ENCODE data around the gene CD22. TPM values are rescaled to one million over a fixed set of nuclear protein-coding genes. Genes with fewer than 3 reads are reported as not detected.

CD22 gene
- total RNA-seq, 2 experiments from 2014 or later: 0.63 to 0.76 TPM

DNA sequence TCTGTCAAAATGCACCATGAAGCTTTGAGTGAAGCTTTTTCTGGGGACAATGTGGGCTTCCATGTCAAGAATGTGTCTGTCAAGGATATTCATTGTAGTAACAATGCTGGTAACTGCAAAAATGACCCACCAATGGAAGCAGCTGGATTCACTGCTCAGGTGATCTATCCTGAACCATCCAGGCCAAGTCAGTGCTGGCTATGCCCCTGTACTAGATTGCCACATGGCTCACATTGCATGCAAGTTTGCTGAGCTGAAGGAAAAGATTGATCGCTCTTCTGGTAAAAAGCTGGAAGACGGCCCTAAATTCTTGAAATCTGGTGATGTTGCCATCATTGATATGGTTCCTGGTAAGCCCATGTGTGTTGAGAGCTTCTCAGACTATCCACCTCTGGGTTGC lies 54.5 kb downstream of the CD22 start:
- DNase-seq: no peak
- POLR2A ChIA-PET: no interaction called here
- peaks cover 27% of the 10 kb centered on the region for H3K27me3 Mint-ChIP-seq
- no peak overlapping the region for H3K4me3 Mint-ChIP-seq
- H3K4me1 Mint-ChIP-seq: peaks cover 1% of the 10 kb centered on the region
- H3K9me3 Mint-ChIP-seq: peaks cover 7% of the 10 kb centered on the region
- peaks cover 3% of the 10 kb centered on the region for H3K36me3 Mint-ChIP-seq (ENCODE audit: low read depth)
- H3K27ac Mint-ChIP-seq: no peak overlapping the region
- CTCF ChIA-PET: interaction anchor here (0.6 kb wide), 1 partner anchor 566 kb away, joined by 3 read pairs; no protein-coding TSS in a partner anchor

DNA sequence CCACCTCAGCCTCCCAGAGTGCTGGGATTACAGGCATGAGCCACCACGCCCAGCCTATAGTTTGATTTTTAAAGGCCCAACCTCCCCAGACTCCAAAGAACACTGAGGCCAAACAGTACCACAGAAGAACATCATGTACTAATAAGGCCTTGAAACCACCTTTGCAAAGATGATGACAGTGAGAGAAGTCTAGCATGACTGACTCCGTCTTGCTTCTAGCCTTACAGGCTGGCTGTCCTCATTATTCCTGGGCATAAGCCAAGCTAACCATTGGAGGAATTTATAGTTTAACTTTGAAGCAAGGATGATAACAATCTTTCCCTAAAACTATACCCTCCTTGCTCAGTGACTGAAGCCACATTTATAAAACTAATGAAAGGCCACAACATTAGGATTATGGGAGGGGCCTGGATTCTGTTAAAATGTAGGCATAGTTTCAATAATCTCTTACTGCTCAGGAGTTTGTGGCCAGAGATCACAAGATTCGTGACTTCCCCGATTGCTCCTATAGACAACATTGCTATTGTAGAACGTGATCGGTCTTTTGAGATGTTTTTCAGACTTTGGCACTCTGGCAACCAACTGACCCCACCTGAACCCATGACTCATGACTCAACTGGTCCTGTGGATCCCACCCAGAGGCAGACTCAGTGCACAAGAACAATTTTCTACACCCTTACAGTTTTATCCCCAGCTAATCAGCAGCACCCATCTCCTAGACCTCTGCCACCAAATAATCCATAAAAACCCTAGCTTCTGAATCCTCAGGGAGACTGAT lies 59.5 kb downstream of the CD22 start:
- Mint-ChIP-seq H3K36me3 (ENCODE audit: low read depth) (peaks cover 3% of the 10 kb centered on the region), H3K27me3 (peaks cover 10% of the 10 kb centered on the region), H3K27ac (no peak overlapping the region), H3K4me3 (no peak overlapping the region), H3K4me1 (no peaks in the 10 kb centered on the region), H3K9me3 (peaks cover 7% of the 10 kb centered on the region)
- ChIA-PET POLR2A (no interaction called here), CTCF (interaction anchor here (1.1 to 1.3 kb wide), 2 partner anchors 10 to 14 kb away, joined by 3 to 4 read pairs; no protein-coding TSS in a partner anchor)
- DNase-seq: no peak

DNA sequence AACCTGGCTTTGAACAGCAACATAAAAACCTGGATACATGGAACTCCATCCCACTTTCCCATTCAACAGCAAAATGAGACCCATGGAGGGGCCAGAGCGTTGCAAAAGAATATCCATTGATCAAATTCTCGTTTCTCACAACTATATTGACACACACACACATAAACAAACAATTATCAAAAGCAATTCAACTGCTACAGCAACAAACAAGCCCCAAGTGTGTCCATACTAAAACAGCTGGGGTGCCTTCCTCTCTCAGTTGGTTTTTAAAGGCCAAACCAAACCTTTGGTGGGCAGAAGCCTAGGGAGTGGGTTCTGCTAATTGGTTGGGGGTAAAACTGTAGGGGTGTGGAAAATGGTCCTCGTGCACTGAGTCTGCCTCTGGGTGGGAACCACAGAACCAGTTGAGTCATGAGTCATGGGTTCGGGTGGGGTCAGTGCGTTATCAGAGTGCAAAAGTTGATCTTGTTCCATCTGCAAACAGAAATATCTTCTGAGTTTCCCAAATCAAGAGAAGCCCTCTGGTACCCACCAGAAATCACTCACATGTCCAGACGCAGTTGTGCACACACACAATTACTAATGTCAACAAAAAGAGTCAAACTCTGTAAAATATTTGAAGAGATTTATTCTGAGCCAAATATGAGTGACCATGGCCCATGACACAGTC lies 60.3 kb downstream of the CD22 start:
- ChIA-PET CTCF (interaction anchor here (0.6 kb wide), 1 partner anchor 9 kb away, joined by 3 read pairs; no protein-coding TSS in a partner anchor), POLR2A (no interaction called here)
- peaks cover 3% of the 10 kb centered on the region for H3K9me3 Mint-ChIP-seq
- DNase-seq: no peak
- H3K27ac Mint-ChIP-seq: no peak overlapping the region
- no peaks in the 10 kb centered on the region for H3K4me1 Mint-ChIP-seq
- no peak overlapping the region for H3K4me3 Mint-ChIP-seq
- peaks cover 9% of the 10 kb centered on the region for H3K27me3 Mint-ChIP-seq
- peaks cover 3% of the 10 kb centered on the region for H3K36me3 Mint-ChIP-seq (ENCODE audit: low read depth)

DNA sequence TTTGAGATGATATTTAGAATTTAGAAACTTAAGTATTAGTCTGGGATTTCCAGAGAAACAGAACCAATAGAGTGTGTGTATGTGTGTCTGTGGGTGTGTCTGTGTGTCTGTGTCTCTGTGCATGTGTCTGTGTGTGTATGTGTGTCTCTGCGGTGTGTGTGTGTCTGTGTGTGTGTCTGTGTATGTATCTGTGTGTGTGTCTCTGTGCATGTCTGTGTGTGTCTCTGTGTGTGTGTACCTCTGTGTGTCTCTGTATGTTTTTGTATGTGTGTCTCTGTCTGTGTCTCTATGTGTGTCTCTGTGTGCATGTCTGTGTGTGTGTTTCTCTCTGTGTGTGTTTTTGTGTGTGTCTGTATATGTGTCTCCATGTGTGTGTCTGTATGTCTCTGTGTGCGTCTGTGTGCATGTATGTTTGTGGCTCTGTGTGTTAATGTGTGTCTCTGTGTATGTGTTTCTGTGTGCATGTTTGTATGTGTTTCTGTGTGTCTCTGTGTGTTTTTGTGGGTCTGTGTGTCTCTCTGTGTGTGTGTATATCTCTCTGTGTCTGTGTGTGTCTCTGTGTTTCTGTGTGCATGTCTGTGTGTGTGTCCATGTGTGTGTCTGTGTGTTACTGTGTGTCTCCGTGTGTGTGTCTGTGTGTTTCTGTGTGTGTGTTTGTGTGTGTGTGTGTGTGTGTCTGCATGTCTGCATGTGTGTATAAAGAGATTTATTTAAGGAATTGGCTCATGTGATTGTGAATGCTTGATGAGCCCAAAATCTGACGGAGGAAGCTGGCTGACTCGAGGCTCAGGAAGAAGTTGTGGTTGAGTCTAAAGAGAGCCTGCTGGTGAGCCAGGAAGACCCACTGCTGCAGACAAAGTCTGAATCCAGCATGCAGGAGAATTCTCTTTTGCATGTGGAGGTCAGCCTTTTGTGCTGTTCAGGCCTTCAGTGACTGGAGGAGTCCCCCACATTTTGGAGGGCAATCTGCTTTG lies 64.0 kb downstream of the CD22 start:
- no peaks in the 10 kb centered on the region for H3K36me3 Mint-ChIP-seq (ENCODE audit: low read depth)
- peaks cover 9% of the 10 kb centered on the region for H3K27me3 Mint-ChIP-seq
- H3K9me3 Mint-ChIP-seq: no peaks in the 10 kb centered on the region
- POLR2A ChIA-PET: no interaction called here
- no peak overlapping the region for H3K4me3 Mint-ChIP-seq
- no peak overlapping the region for H3K27ac Mint-ChIP-seq
- H3K4me1 Mint-ChIP-seq: no peaks in the 10 kb centered on the region
- CTCF ChIA-PET: no interaction called here
- no peak for DNase-seq

DNA sequence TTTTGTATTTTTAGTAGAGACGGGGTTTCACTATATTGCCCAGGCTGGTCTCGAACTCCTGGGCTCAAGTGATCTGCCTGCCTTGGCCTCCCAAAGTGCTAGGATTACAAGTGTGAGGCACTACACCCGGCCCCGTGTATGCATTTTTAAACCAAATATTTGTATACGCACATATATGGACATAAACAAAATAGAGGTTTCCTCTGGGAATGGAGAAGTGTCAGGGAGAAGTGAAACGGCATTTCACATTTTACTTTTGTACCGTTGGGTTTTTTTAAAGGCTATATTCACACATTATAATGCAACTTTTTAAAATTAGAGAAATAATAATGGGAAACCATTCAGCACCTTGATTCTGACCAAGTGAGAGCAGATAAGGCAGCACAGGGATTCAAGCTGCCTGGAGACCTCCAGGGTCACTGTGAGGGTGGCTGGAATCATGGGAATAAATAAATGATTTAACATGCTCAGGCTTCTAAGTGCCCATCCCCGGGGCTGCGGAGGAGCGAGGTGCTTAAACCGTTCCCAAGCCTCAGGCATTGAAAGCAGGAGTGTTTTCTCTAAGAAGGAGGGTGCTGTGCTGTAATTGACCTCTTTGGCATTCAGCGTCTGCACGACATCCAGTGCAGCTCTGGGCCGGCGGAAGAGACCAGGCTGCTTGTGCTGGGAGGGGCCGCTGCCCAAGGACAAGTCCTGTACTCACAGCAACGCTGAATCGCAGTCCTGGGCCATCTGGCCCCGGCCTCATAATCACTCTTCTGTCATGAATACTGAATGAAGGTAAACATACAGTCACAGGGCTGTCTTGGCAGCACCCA lies 66.6 kb downstream of the CD22 start:
- Mint-ChIP-seq H3K36me3 (ENCODE audit: low read depth) (no peaks in the 10 kb centered on the region), H3K4me1 (no peaks in the 10 kb centered on the region), H3K9me3 (no peaks in the 10 kb centered on the region), H3K27ac (no peak overlapping the region), H3K4me3 (no peak overlapping the region), H3K27me3 (peaks cover 4% of the 10 kb centered on the region)
- ChIA-PET CTCF (no interaction called here), POLR2A (no interaction called here)
- DNase-seq: no peak

DNA sequence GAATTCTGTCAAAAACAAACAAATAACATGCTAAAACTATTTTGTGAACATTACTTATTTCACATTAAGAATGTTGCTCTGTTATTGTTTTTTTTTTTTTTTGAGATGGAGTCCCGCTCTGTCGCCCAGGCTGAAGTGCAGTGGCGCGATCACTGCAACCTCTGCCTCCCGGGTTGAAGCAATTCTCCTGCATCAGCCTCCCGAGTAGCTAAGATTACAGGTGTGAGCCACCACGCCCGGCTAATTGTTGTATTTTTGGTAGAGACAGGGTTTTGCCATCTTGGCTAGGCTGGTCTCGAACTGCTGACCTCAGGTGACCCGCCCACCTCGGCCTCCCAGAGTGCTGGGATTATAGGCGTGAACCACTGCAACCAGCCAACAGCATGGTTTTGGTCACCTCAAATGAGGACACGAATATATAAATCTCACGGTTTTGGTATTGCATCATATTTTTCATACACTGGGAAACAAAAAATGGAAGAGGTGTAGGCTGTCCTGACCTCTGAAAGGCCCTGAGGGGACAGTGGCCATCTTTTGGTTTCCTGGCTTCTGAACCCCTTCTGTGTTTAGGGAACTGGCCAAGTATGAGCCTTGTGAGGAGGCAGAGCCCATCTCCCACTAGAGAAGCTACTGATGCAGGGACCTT lies 67.4 kb downstream of the CD22 start:
- no peak overlapping the region for H3K27ac Mint-ChIP-seq

More for the DNA sequence above, 67.4 kb downstream of the CD22 start:
- ChIA-PET CTCF (no interaction called here), POLR2A (no interaction called here)
- no peak overlapping the region for H3K4me3 Mint-ChIP-seq
- H3K27me3 Mint-ChIP-seq: peaks cover 6% of the 10 kb centered on the region
- no peak for DNase-seq
- H3K4me1 Mint-ChIP-seq: no peaks in the 10 kb centered on the region
- no peaks in the 10 kb centered on the region for H3K36me3 Mint-ChIP-seq (ENCODE audit: low read depth)
- no peaks in the 10 kb centered on the region for H3K9me3 Mint-ChIP-seq

Other genes with a start within 250 kb of the CD22 start
- gene FXYD3, start 213.4 kb upstream of the CD22 start, total RNA-seq: not detected
- under 1 TPM; 0.55 to 0.68 TPM for gene LGI4, start 194.1 kb upstream of the CD22 start, total RNA-seq
- gene FXYD1, start 190.4 kb upstream of the CD22 start, total RNA-seq: 1 to 10 TPM; 3.3 to 3.6 TPM
- gene FXYD7, start 185.9 kb upstream of the CD22 start, total RNA-seq: 1 to 10 TPM; 8.3 to 8.8 TPM
- 100 to 1,000 TPM; 588 to 589 TPM for gene FXYD5, start 174.5 kb upstream of the CD22 start, total RNA-seq
- not detected for gene FAM187B, start 100.4 kb upstream of the CD22 start, total RNA-seq
- gene LSR, start 80.2 kb upstream of the CD22 start, total RNA-seq: 10 to 100 TPM; 13.2 to 13.3 TPM
- 100 to 1,000 TPM; 164 to 172 TPM for gene USF2, start 60.2 kb upstream of the CD22 start, total RNA-seq
- under 1 TPM; 0.38 to 0.43 TPM for gene HAMP, start 46.7 kb upstream of the CD22 start, total RNA-seq
- not detected for gene MAG, start 37.0 kb upstream of the CD22 start, total RNA-seq
- gene FFAR1, start 18.7 kb downstream of the CD22 start, total RNA-seq: not detected
- gene FFAR3, start 29.3 kb downstream of the CD22 start, total RNA-seq: under 1 TPM; 0.63 to 0.78 TPM
- under 1 TPM in 1 of 2 experiments, not detected in 1; 0.13 TPM for gene GPR42, start 41.9 kb downstream of the CD22 start, total RNA-seq
- gene FFAR2, start 119.1 kb downstream of the CD22 start, total RNA-seq: not detected
- not detected for gene KRTDAP, start 161.3 kb downstream of the CD22 start, total RNA-seq
- not detected for gene DMKN, start 184.5 kb downstream of the CD22 start, total RNA-seq
- not detected for gene SBSN, start 199.1 kb downstream of the CD22 start, total RNA-seq
- gene GAPDHS, start 204.3 kb downstream of the CD22 start, total RNA-seq: not detected
- gene TMEM147, start 216.4 kb downstream of the CD22 start, total RNA-seq: 10 to 100 TPM; 39.6 to 47.4 TPM
- not detected for gene ATP4A, start 234.5 kb downstream of the CD22 start, total RNA-seq